Measurements from ENCODE around the gene SLC12A5.

DNA sequence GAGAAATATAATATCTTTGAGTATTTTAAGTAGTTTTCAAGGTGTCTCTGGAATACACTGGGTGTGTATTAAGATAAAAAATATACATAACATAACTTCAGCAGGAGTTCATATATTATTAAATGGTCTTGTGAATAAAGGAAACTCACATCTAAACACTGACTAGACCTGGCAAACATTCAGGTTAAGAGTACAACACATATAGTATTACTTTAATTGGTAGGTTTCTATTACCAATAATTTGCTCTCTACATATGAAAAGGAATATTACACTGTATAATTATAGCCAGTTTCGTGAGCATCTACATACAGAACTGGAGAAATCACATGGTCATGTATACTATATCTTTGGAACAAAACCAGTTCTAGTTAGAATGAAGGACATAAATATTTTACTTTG, 52.1 kb downstream of the SLC12A5 start:
- TF ChIP-seq, protein P1, sequence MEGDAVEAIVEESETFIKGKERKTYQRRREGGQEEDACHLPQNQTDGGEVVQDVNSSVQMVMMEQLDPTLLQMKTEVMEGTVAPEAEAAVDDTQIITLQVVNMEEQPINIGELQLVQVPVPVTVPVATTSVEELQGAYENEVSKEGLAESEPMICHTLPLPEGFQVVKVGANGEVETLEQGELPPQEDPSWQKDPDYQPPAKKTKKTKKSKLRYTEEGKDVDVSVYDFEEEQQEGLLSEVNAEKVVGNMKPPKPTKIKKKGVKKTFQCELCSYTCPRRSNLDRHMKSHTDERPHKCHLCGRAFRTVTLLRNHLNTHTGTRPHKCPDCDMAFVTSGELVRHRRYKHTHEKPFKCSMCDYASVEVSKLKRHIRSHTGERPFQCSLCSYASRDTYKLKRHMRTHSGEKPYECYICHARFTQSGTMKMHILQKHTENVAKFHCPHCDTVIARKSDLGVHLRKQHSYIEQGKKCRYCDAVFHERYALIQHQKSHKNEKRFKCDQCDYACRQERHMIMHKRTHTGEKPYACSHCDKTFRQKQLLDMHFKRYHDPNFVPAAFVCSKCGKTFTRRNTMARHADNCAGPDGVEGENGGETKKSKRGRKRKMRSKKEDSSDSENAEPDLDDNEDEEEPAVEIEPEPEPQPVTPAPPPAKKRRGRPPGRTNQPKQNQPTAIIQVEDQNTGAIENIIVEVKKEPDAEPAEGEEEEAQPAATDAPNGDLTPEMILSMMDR (conservative IDR thresholded peaks at IDR 0.05; ENCODE audit: low read length): no peak
- no peak for TF ChIP-seq EZH2phosphoT487 (IDR thresholded peaks at IDR 0.05; ENCODE audit: borderline replicate concordance, low read depth, low read length)
